GM12878 (cell line): ENCODE data around the gene GUCY1A1.

ENCODE experiments used
- CREM ChIP-seq: IDR thresholded peaks from 2 replicates; pipeline ENCODE4 v1.6.1; 2014; ENCODE audit warnings: antibody characterized with exemption, low read depth
- CTCF ChIP-seq, 3 experiments: IDR thresholded peaks in 2 of 3; conservative IDR thresholded peaks in 1 of 3; 2 replicates each; pipeline ENCODE4 v1.5.1; 2011; ENCODE audit warnings: low read depth in 3 of 3, low read length in 3 of 3, mild to moderate bottlenecking in 3 of 3, control low read depth in 2 of 3, moderate library complexity in 2 of 3, inconsistent platforms in 1 of 3, mixed read lengths in 1 of 3; ENCODE audit not compliant: control insufficient read depth in 2 of 3, insufficient read depth in 1 of 3; ENCODE audit errors: extremely low read depth in 1 of 3
- EP300 ChIP-seq, 2 experiments: fragments of 150-350 bp in 1 of 2; IDR thresholded peaks; 2 replicates each; pipeline ENCODE4 v1.6.1; 2011 to 2012; ENCODE audit warnings: low read depth in 2 of 2, low read length in 2 of 2, borderline replicate concordance in 1 of 2, improper control_type of control experiment in 1 of 2, inconsistent platforms in 1 of 2; ENCODE audit not compliant: control insufficient read depth in 1 of 2
- EZH2 ChIP-seq: IDR thresholded peaks from 2 replicates; pipeline ENCODE4 v1.6.1; 2012; ENCODE audit warnings: low read depth, mild to moderate bottlenecking, control low read depth, inconsistent platforms, low read length, borderline replicate concordance; ENCODE audit not compliant: control insufficient read depth
- FOS ChIP-seq: IDR thresholded peaks from 3 replicates; pipeline ENCODE4 v1.6.1; 2011; ENCODE audit warnings: borderline replicate concordance; ENCODE audit not compliant: insufficient read length; ENCODE audit errors: extremely low read depth
- IRF3 ChIP-seq: fragments of 450-650 bp; IDR thresholded peaks from 2 replicates; pipeline ENCODE4 v1.6.1; 2014; ENCODE audit warnings: mild to moderate bottlenecking
- NFIC ChIP-seq: IDR thresholded peaks from 2 replicates; pipeline ENCODE4 v1.6.1; 2012; ENCODE audit warnings: low read depth, mild to moderate bottlenecking, inconsistent platforms, low read length, moderate library complexity
- POLR2A ChIP-seq: IDR thresholded peaks from 2 replicates; pipeline ENCODE4 v1.6.1; 2011; ENCODE audit warnings: low read depth, mild to moderate bottlenecking, low read length
- POLR2AphosphoS2 ChIP-seq: IDR thresholded peaks from 2 replicates; pipeline ENCODE4 v1.6.1; 2011; ENCODE audit warnings: low read depth, mild to moderate bottlenecking, low read length, improper control_type of control experiment, moderate library complexity
- POLR2AphosphoS5 ChIP-seq: IDR thresholded peaks from 2 replicates; pipeline ENCODE4 v1.6.1; 2011; ENCODE audit warnings: mild to moderate bottlenecking, low read length, inconsistent platforms
- SMAD1 ChIP-seq: fragments of 450-650 bp; IDR thresholded peaks from 2 replicates; pipeline ENCODE4 v1.6.1; 2018; ENCODE audit warnings: mild to moderate bottlenecking, low read depth; ENCODE audit not compliant: partially characterized antibody
- SREBF2 ChIP-seq: IDR thresholded peaks from 2 replicates; pipeline ENCODE4 v1.6.1; 2012; ENCODE audit warnings: mild to moderate bottlenecking, low read length
- USF2 ChIP-seq: IDR thresholded peaks from 2 replicates; pipeline ENCODE4 v1.6.1; 2011; ENCODE audit warnings: low read depth, low read length, improper control_type of control experiment, borderline replicate concordance
- ZNF207 ChIP-seq: fragments of 450-650 bp; IDR thresholded peaks from 2 replicates; pipeline ENCODE4 v1.6.1; 2014; ENCODE audit warnings: antibody characterized with exemption, mild to moderate bottlenecking, borderline replicate concordance

GRCh38 chr4:155734065-155734464 is 67.4 kb downstream of the GUCY1A1 start:
- no peak for TF ChIP-seq FOS
- no peak for TF ChIP-seq USF2
- no peak for TF ChIP-seq EZH2
- TF ChIP-seq POLR2AphosphoS2, result no peak
- no peak for TF ChIP-seq NFIC
- TF ChIP-seq SREBF2, result no peak
- TF ChIP-seq POLR2AphosphoS5, result no peak
- no peak for TF ChIP-seq CREM
- TF ChIP-seq POLR2A, result no peak
- TF ChIP-seq SMAD1, result no peak
- TF ChIP-seq EP300 (IDR thresholded peaks at IDR 0.05; ENCODE audit: borderline replicate concordance in 1 of 2, control insufficient read depth in 1 of 2, low read depth in 2 of 2, low read length in 2 of 2), result no peak
- no peak for TF ChIP-seq IRF3
- TF ChIP-seq CTCF (IDR thresholded peaks at IDR 0.05 in 2 of 3, conservative IDR thresholded peaks at IDR 0.05 in 1 of 3; ENCODE audit: control insufficient read depth in 2 of 3, extremely low read depth in 1 of 3, insufficient read depth in 1 of 3, low read depth in 3 of 3, low read length in 3 of 3), result no peak
- no peak for TF ChIP-seq ZNF207
